Measurements from ENCODE around the gene ZNF423.
A peak's percentile ranks its signal among the peaks of the same experiment; 100 is the strongest.
"Not testable (repeated sequence)": the region's sequence is repeated elsewhere in the genome, so short reads cannot be mapped to it uniquely, and the experiment has no call there.

The ZNF423 gene

DNA sequence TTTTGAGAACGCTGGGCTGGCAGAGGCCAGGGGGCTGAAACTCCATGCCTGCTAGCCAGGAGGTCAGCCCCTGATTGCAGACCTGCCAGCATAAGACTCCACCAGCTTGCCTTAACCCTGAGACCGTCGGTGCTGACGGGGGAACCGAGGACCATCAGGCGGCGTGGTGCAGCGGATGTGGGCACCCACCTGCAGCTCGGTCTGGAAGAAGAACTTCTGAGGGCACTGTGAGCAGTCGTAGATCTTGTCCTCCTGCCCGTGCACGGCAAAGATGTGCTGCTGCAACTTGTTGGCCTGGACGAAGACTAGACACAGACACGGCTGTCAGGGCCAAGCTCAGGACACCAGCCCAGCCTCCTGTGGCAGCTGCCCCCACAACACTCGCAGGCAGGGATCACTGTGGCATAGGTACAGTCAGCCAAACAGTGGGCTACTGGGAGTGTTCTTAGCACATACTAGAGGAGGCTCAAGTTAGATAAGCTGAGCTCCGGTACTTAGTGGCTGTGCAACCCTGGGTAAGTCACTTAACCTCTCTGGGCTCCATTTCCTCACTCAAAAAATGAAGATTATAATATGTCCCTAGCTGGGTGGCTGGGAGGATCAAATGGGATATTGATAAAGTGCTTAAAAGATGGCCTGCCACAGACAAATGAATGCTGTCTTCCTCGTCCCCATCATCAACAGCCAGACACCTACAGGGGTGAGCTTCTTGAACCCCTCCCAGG, 332.3 kb downstream of the ZNF423 start:
- DNase-seq = peak; percentile 36

DNA sequence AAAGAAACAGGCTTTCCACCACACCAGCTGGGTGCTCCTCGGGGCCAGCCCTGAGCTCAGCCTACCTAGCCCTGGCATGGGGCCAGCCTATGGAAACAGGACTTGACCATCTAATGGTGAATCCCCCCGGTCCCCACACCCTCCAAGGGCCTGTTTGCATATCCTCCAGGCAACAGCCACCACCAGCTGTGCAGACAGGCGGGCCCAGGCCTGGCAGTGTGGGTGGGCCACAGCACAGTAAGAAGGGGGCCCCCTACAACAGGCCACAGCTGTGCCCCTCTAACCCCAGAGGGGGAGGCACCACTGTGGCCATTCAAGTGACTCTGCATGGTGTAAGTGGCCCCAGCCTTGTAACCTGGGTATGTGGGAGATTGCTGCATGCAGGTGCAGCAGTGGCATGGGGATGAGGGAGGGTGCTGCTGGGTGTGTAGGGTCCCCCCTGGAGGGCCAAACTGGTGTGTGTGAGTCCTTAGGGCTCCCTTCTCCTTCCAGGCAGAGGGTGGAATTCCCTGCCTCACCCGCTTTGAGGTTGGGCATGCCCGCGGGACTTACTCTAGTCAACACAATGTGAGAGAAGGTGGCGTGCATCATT, 334.1 kb downstream of the ZNF423 start:
- DNase-seq = no peak

- no peak for DNase-seq
These were observed 335.3 kb downstream of the ZNF423 start for GRCh38 chr16:49520492-49521038.

DNA sequence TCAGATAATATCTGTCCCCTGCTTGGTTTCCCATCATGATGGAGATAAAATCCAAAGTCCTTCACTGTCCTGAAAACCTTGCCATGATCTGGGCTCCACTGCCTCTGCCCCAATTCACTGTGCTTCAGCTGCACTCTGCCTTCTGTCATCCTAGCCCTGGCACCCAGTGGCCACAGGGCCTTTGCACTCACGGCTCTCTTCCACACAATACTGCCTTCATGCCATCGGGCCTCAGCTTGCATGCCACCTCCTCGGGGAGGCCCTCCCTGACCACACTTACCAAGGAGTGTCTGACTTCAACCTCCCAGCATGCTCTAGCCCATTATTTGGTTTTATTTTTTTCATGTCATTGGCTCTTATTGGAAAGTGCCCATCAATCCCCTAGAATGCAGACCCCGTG, 336.2 kb downstream of the ZNF423 start:
- no peak for DNase-seq

- DNase-seq = no peak
These were observed 336.8 kb downstream of the ZNF423 start for GRCh38 chr16:49519008-49519656.

GRCh38 chr16:49516382-49517036, 339.4 kb downstream of the ZNF423 start:
- DNase-seq = no peak

GRCh38 chr16:49515861-49516260, 340.1 kb downstream of the ZNF423 start:
- DNase-seq = no peak

- DNase-seq = no peak
These were observed 340.8 kb downstream of the ZNF423 start for GRCh38 chr16:49515016-49515565.

DNA sequence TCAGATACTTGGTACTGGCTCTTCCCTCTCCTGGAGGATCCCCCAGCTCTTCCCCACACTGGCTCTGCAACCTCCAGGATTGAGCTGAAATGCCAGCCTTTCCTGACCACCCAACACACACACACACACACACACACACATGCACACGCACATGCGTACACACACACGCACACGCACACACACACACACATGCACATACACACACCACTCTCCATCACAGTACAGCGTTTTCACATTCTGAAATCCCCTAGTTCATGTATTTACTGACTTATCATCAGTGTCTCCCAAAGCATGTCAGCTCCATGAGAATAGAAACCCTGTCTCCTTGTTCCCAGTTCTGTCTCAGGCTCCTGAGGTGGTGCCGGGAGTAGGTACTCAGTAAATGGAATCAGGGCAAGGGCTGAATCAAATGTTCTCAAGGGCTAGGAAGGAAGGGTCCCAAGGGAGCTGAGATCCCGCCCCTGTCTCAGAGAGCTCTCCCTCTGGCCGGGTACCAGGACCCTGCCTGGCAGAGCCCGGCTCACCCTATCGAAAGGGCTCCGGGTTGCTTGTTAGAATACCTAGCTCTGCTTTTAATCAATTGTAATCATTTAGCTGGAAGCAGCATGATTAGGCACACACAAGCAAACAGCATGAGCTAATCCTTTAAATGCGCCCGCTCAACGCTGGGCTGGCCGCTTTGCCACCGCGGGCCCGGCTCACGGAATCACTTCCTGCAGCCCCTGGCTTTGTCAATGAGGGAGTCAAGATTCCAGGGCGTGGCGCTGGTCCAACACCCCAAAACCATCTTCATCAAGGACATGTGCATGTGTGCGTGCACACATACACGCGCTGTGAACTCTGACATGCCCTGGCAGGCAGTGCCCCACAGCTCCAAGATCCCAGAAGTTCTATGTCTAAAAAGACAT, 341.6 kb downstream of the ZNF423 start:
- no peak for DNase-seq

DNA sequence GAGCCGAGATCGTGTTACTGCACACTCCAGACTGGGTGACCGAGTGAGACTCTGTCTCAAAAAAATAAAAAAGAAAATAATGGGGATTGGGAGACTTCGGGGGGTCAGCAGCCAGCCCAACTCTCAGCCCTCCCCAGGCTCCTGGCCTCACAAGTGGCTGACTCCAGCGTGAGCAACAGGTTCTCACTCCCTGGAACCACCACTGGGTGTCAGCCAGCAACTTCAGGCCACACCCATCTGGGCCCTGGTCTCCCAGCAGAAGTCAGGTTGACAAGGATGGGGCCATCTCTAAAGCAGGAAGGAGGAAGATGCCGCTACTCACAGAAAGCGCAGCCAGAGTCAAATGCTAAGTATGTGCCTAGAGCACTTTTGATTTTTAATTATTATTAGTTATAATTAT, 342.9 kb downstream of the ZNF423 start:
- peak; percentile 15 for DNase-seq

- DNase-seq = no peak
These were observed 345.1 kb downstream of the ZNF423 start for GRCh38 chr16:49510654-49511305.

DNA sequence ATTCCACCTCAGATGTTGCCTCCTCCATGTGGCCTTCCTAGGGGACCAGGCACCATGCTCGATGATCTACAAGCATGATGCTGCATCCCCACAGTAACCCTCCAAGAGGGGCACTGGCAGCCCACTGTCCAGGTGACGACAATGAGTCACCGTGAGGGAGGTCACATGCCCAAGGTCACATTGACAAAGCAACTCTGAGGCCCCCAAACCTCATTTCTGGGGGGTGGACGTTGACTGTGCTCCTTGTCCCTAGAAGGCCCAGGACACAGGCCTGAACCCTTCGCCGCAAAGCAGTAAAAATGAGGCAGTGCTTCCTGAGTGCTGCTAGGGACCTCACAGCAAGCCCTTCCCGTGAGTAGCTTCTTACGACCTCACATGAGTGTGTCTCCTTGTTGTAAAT, 345.8 kb downstream of the ZNF423 start:
- no peak for DNase-seq

DNA sequence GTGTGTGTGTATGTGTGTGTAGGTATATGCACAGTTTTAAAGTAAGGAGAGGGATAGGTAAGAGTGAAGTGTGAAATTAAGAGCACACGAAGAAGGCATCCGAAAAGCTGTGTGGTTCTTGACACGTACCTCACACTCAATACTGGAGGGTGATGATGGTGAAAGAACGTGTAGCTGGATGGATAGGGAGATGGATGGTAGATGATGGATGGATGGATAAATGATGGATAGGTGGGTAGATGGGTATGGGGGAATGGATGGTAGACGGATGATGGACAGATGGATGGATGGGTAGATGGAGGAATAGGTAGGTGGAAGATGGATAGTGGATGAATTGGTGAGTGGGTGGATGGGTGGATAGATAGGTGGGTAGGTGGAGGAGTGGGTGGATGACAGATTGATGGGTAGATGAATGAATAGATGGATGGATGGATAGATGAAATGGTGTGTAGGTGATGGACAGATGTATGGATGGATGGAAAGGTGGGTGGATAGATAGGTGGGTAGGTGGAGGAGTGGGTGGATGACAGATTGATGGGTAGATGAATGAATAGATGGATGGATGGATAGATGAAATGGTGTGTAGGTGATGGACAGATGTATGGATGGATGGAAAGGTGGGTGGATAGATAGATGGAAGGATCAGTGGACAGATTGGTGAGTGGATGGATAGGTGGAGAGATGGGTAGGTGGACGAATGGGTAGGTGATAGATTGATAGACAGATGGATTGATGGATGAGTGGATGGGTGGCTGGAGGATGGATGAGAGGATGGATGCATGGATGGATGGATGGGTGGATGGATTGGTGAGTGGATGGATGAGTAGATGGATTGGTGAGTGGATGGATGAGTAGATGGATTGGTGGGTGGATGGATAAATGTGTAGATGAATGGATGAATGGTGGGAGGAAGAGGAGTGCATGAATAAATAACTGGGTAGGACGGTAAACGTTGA, 349.6 kb downstream of the ZNF423 start:
- DNase-seq = not testable (repeated sequence)

GRCh38 chr16:49505556-49505955, 350.4 kb downstream of the ZNF423 start:
- DNase-seq = no peak

- DNase-seq = no peak
These were observed 351.3 kb downstream of the ZNF423 start for GRCh38 chr16:49504626-49505025.

DNA sequence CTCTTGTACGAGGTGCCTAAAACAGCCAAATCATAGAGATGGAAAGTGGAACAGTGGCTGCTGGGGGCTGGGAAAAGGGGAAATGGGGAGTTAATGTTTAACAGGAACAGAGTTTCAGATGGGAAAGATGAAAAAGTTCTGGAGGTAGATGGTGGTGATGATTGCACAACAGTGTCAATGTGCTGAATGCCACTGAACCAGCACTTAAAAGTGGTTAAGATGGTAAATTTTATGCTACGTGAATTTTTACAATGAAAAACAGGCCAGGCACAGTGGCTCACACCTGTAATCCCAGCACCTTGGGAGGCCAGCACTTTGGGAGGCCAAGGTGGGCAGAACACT, 351.9 kb downstream of the ZNF423 start:
- DNase-seq = no peak

DNA sequence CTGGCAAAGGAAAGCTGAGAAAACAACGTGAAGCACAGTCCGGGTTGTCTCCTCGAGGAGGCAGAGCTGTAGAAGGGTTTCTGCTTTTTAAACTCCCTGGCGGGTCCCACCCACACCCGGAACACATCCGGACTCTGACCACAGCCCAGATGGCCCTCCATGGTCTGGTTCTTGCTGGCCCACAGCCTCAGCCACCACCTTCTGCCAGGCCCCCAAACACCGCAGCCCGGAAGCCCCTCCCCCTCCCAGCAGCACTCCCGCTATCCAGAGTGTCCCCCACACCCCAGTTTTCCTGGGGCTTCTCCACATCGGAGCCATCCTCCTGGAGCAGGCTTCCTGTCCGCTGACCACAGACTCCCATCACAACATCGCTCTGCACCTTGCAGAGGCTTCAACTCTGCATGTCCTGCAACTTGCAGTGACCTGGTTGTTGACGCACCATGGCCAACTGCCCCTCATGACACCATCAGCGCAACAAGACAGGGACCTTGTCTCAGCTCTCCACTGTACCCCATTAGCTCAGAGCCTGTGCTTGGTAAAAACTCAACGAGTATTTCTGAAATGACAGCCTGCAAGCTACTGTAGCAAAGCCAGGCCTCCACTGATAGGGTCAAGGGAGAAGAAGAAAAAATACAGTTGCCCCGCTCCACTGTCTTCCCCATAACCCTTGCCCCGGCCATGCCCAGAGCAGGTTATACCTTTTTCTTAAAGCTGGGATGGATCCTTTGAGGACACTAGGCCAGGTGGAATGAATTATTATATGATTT, 352.5 kb downstream of the ZNF423 start:
- DNase-seq = no peak

GRCh38 chr16:49502136-49502881, 353.6 kb downstream of the ZNF423 start:
- DNase-seq = no peak
